ENCODE measurements around the gene YWHAG.
"Not testable (repeated sequence)": the region's sequence is repeated elsewhere in the genome, so short reads cannot be mapped to it uniquely, and the experiment has no call there.

YWHAG gene

DNA sequence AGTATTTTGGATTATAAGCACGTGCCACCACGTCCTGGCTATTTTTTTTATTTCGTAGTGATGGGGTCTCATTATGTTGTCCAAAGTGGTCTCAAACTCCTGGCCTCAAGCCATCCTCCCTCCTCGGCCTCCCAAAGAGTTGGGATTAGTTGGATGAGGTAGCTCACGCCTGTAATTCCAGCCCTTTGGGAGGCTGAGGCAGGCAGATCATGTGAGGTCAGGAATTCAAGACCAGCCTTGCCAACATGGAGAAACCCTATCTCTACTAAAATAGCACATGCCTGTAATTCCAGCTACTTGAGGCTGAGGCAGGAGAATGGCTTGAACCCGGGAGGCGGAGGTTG is 21.8 kb upstream of the YWHAG start:
- DNase-seq (ENCODE audit: low read depth, low spot score): no peak

GRCh38 chr7:76377186-76377918 is 18.6 kb upstream of the YWHAG start:
- no peak for DNase-seq (ENCODE audit: low read depth, low spot score)

DNA sequence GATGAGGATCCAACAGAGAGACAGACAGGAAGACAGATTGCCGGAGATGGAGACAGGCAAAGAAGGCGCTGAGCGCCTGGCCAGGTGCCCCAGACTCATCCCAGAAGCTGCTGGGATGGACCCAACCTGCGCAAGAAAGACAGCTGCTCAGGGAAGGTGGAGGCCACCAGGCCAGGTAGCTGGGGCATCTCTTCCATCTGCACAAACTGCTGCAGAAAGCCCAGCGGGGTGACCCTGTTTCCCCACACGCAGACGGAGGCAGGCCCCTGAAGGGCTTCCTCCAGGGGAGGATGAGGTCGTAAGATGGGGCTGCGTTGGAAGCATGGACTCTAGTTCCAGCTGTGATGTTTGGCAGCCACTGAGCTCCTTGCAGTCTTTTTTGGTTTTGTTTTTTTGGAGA is 16.5 kb upstream of the YWHAG start:
- DNase-seq (ENCODE audit: low read depth, low spot score): no peak

- no peak for DNase-seq (ENCODE audit: low read depth, low spot score)
These were observed 14.4 kb upstream of the YWHAG start for GRCh38 chr7:76372984-76373833.

- no peak for DNase-seq (ENCODE audit: low read depth, low spot score)
These were observed 12.6 kb upstream of the YWHAG start for GRCh38 chr7:76371396-76371795.

GRCh38 chr7:76369018-76369417 is 10.2 kb upstream of the YWHAG start:
- no peak for DNase-seq (ENCODE audit: low read depth, low spot score)

GRCh38 chr7:76368190-76368589 is 9.4 kb upstream of the YWHAG start:
- no peak for DNase-seq (ENCODE audit: low read depth, low spot score)

DNA sequence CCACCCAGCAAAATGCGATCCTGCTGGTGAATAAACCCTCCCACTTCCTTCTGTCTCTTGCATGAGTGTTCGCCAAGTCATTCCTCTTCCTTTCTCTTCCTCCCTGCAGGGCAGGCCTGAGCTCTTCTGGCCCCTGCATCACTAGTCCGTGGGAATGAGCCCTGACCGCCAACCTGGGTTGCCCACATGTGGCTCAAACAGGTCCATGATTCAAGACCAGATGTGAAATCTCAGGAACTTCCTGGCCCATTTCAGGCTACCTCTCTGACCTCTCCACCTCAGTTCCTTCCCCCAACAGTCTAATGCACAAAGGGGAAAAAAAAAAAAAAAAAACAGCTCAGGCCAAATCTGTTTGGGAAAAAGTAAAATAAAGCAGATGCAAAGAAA is 5.4 kb upstream of the YWHAG start:
- DNase-seq (ENCODE audit: low read depth, low spot score): no peak

GRCh38 chr7:76363754-76364153 is 5.0 kb upstream of the YWHAG start:
- DNase-seq (ENCODE audit: low read depth, low spot score): not testable (repeated sequence)

DNA sequence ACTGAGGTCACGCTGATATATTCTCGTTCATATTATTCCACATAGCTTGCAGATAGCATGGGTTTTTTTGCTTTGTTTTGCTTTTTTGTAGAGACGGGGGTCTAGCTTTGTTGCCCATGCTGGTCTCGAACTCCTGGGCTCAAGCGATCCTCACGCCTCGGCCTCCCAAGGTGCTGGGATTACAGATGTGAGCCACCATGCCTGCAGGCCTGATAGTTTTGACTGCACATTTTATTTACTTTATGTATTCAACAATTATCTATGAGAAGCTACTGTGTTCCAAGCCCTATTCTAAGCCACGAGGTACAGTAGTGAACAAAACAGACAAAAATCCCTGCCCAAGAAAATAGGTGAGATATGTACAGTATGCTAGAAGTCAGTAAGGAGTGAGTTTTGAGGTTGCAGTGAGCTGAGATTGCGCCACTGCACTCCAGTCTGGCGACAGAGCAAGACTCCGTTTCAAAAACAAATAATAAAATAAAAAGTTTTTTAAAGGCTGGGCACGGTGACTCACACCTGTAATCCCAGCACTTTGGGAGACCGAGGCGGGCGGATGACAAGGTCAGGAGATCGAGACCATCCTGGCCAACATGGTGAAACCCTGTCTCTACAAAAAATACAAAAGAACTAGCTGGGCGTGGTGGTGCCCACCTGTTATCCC is 1.3 kb upstream of the YWHAG start:
- no peak for DNase-seq (ENCODE audit: low read depth, low spot score)

GRCh38 chr7:76359111-76359977 is 553 bp upstream of the YWHAG start:
- peak; percentile 91 for DNase-seq (ENCODE audit: low read depth, low spot score)

- DNase-seq (ENCODE audit: low read depth, low spot score): no peak
These were observed 745 bp downstream of the YWHAG start for GRCh38 chr7:76358011-76358480.

- no peak for DNase-seq (ENCODE audit: low read depth, low spot score)
These were observed 1.2 kb downstream of the YWHAG start for GRCh38 chr7:76357475-76358010.

- DNase-seq (ENCODE audit: low read depth, low spot score): no peak
These were observed 2.0 kb downstream of the YWHAG start for GRCh38 chr7:76356823-76357222.

DNA sequence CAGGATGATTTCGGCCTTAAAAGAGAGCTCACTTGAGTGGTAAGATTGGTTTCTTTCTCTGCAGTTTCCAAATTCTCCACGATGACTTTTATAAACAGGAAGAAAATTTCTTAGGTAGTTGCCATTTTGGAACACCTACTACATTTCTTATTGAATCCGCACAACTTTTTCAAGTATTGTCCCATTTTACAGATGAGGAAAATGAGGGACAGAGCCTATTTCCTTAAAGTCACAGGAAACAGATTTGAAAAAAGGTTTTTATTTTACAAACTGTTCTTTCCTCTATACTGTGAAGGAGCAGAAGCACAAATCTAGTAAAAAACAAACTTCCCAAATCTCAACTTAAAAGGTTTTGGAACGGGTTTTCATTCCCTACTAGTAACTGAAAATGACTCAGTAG is 2.7 kb downstream of the YWHAG start:
- DNase-seq (ENCODE audit: low read depth, low spot score): no peak

- no peak for DNase-seq (ENCODE audit: low read depth, low spot score)
These were observed 3.6 kb downstream of the YWHAG start for GRCh38 chr7:76354981-76355730.

- DNase-seq (ENCODE audit: low read depth, low spot score): no peak
These were observed 4.3 kb downstream of the YWHAG start for GRCh38 chr7:76354516-76354915.

DNA sequence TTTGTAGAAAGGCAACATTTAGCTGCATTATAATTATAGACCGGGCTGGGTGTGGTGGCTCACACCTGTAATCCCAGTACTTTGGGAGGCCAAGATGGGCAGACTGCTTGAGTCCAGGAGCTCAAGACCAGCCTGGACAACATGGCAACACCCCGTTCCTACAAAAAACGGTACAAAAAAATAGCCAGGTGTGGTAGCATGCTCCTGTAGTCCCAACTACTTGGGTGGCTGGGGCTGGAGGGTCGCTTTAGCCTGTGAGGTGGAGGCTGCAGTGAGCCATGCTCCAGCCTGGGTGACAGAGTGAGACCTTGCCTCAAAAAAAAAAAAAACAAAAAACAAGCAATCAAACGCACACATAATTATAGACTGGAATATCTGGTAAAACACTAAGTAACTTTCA is 5.0 kb downstream of the YWHAG start:
- no peak for DNase-seq (ENCODE audit: low read depth, low spot score)

- no peak for DNase-seq (ENCODE audit: low read depth, low spot score)
These were observed 6.6 kb downstream of the YWHAG start for GRCh38 chr7:76352193-76352592.

GRCh38 chr7:76351372-76351771 is 7.4 kb downstream of the YWHAG start:
- DNase-seq (ENCODE audit: low read depth, low spot score): no peak

All from iPS DF 19.7 (cell line).